GM13976 (cell line): ENCODE measurements around the gene KRT7.

Experiments
- DNase-seq: peaks from one replicate; pipeline ENCODE4 v3.0.0; 2012; ENCODE audit warnings: low spot score
- in situ Hi-C: fragments of 300-500 bp; cut with MboI; formaldehyde crosslinking; loops from one replicate; pipeline ENCODE4 v1.12.0; 2022; ENCODE audit warnings: low sequenced_read_pairs, mixed read lengths, inconsistent platforms; ENCODE audit not compliant: unreplicated experiment
- TF ChIP-seq, protein P1 (sequence below): IDR thresholded peaks from 2 replicates; pipeline ENCODE4 v1.5.1; 2012; ENCODE audit warnings: borderline replicate concordance, mild to moderate bottlenecking; ENCODE audit not compliant: insufficient read depth; ENCODE audit errors: extremely low read depth, missing control alignments, control extremely low read depth

The KRT7 gene

DNA sequence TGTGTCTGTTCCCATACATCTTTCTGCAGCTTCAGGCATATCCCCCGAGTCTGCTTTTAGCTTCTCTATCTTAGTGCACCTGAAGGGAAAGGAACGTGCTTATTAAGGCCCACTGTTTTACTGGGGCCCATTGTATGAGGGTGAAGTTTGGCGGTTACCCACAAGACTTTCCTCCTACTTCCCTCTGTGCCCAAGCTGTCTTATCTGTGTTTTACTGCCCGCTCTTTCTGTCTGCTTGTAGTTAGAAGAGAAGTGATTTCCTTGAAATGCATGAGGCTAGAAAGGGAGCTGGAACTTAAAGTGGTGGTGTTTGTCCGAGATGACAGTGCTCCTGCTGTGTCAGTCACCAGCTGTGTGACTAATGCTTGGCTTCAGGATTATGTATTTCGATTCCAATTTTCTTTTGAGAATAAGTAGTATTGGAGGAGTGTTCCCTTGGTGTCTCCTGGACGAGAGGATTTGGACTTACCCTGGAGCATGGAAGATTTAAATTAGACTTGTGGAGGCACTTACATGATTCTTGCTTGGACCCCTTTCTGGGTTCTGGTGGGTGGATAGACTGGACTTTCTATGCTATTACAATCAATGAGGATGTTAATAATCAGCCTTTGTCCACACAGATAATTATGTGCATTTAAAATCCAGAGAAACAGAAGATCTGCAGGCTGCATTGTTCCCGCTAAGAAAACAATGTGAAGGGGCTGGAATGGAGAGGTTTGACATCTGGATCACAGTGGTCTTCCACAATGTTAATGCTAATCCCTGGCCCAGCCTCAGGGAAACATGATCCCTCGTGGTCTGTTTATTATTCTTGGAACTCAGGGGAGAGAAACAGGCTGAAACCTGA is 27.5 kb downstream of the KRT7 start:
- no peak for DNase-seq
- in situ Hi-C loops, result no loop called here
- TF ChIP-seq, protein P1, sequence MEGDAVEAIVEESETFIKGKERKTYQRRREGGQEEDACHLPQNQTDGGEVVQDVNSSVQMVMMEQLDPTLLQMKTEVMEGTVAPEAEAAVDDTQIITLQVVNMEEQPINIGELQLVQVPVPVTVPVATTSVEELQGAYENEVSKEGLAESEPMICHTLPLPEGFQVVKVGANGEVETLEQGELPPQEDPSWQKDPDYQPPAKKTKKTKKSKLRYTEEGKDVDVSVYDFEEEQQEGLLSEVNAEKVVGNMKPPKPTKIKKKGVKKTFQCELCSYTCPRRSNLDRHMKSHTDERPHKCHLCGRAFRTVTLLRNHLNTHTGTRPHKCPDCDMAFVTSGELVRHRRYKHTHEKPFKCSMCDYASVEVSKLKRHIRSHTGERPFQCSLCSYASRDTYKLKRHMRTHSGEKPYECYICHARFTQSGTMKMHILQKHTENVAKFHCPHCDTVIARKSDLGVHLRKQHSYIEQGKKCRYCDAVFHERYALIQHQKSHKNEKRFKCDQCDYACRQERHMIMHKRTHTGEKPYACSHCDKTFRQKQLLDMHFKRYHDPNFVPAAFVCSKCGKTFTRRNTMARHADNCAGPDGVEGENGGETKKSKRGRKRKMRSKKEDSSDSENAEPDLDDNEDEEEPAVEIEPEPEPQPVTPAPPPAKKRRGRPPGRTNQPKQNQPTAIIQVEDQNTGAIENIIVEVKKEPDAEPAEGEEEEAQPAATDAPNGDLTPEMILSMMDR, result no peak

DNA sequence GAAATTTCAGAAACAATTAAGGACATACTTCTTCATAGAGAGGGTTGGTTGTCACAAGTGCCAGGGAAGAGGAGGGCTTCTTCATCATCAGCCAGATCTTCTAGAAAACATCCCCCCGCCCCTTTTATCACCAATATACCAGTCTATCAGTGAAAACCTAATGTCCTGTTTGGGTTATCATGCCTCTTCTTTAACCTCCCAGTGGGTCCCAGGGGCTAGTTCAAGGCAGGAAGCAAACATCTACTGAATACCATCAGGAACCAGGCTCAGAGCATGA is 28.1 kb downstream of the KRT7 start:
- in situ Hi-C loops, result no loop called here
- TF ChIP-seq, protein P1, result no peak
- no peak for DNase-seq

DNA sequence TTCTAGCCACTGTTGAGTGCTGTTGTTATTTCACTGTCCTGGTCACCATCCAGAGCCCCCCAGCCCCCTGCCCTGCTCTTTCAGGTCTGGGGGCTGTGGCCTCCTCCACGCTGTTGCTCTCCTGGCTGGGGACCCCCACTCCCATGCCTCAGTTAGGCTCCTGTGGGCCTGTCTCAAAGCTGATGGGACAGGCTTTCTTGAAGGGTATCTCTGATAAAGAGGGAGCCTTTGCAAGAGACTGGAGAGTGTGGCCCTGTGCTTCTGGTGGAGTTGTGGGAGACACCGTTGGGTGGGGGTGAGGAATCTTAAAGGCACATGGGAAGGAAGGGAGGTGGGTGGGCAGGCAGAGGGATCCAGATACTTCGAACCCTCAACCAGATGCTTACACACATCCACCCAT is 29.2 kb downstream of the KRT7 start:
- TF ChIP-seq, protein P1, result no peak
- no peak for DNase-seq
- in situ Hi-C loops, result no loop called here

DNA sequence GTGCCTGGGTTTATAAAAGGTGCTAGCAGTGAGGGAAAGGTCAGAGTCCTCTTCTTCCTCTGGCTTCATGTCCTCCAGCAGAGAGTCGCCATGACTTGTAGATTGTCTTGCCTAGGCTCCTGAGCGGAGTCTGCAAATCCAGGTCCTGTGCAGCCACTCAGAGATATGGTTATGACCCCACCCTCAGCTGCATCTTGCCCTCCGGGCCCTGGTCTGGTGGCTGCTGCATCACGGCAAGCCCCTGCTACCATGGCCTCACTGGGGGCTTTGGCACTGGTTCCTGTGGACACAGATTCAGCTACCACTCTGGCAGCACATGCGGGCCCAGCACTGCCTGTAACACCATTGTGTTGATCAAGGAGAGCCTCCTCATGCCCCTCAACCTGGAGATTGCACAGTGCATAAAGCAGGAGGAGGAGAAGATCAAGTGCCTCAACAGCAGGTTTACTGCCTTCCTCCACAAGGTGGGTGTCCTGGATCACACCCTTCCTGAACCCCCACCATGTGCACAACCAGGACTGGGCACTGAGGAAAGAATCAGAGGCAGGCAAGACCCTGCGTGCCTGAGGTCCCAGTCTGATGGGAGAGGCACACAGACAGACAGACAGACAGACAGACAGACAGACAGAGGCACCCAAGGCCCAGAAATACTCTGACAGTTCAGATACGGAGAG is 30.9 kb downstream of the KRT7 start:
- no peak for DNase-seq
- in situ Hi-C loops, result no loop called here
- TF ChIP-seq, protein P1, result no peak

DNA sequence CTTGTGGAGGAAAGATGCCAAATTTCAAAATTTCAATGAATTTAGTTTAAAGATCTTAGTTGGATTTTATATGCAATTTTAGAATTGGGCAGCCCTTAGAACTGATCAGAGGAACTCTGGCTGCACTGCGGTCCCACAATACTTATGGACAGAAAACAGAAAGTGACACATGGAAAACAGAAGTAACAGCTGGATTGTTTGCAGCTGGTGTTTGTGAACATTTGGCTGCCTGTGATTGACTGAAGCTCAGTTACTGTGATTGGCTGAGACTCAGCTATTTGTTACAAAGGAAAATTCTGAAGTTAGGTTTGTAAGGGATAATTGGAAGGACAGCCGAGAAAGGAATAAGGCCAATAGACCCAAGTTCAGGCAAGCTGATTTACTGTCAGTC is 31.4 kb downstream of the KRT7 start:
- TF ChIP-seq, protein P1, result no peak
- in situ Hi-C loops, result no loop called here
- DNase-seq, result no peak

DNA sequence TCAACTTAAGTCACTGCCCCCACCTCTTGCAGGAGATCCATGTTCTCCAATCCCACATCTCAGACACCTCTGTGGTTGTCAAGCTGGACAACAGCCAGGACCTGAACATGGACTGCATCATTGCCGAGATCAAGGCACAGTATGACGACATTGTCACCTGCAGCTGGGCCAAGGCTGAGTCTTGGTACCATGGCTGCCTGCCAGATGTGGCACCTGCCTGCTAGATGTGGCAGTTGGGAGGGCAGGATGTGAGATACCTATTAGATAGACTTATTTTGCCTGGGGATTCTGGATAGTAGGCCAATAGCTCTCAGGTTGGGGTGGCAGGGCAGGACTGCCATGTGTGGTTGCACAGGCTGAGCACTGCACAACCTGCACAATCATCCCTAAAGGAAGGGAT is 33.5 kb downstream of the KRT7 start:
- in situ Hi-C loops, result no loop called here
- no peak for DNase-seq

More for the DNA sequence above, 33.5 kb downstream of the KRT7 start:
- TF ChIP-seq, protein P1, result no peak
